HUES64 (cell line): ENCODE data around the gene ADGRE3. TPM values are rescaled to one million over a fixed set of nuclear protein-coding genes. Genes with fewer than 3 reads are reported as not detected.

Experiments used
- H3K27ac ChIP-seq: 2 replicates; pipeline ENCODE4 v1.7.0; 2013; ENCODE audit warnings: low read depth, low read length, inconsistent platforms
- H3K27me3 ChIP-seq: 2 replicates; pipeline ENCODE4 v1.6.1; 2013; ENCODE audit warnings: mild to moderate bottlenecking, low read length; ENCODE audit not compliant: insufficient read depth
- H3K36me3 ChIP-seq: 2 replicates; pipeline ENCODE4 v1.6.1; 2013; ENCODE audit warnings: mild to moderate bottlenecking, low read length; ENCODE audit not compliant: insufficient read depth
- H3K4me1 ChIP-seq: 2 replicates; pipeline ENCODE4 v1.6.1; 2013; ENCODE audit warnings: mild to moderate bottlenecking, low read length, moderate library complexity; ENCODE audit not compliant: insufficient read depth
- H3K4me3 ChIP-seq: 2 replicates; pipeline ENCODE4 v1.5.1; 2013; ENCODE audit warnings: mild to moderate bottlenecking, low read length, moderate library complexity
- H3K9ac ChIP-seq: 2 replicates; pipeline ENCODE4 v1.6.1; 2013; ENCODE audit warnings: mild to moderate bottlenecking, low read depth, low read length
- H3K9me3 ChIP-seq: 2 replicates; pipeline ENCODE4 v1.6.1; 2013; ENCODE audit warnings: low read depth, low read length; ENCODE audit not compliant: insufficient read depth
- WGBS: fragments of 150-250, 120-280 bp; methylation state at CpG from one replicate; pipeline ENCODE4 v1.1.7; 2013; ENCODE audit warnings: missing lambda C conversion rate; 5-methylcytosine and 5-hydroxymethylcytosine counted together
- polyA plus RNA-seq, 2 experiments: library from polyadenylated mRNA; stranded (reverse); fragments of 50-300 nt; gene quantifications; one replicate each; pipeline ENCODE4 v1.2.3, GENCODE V29; 2013

ADGRE3 gene, protein sequence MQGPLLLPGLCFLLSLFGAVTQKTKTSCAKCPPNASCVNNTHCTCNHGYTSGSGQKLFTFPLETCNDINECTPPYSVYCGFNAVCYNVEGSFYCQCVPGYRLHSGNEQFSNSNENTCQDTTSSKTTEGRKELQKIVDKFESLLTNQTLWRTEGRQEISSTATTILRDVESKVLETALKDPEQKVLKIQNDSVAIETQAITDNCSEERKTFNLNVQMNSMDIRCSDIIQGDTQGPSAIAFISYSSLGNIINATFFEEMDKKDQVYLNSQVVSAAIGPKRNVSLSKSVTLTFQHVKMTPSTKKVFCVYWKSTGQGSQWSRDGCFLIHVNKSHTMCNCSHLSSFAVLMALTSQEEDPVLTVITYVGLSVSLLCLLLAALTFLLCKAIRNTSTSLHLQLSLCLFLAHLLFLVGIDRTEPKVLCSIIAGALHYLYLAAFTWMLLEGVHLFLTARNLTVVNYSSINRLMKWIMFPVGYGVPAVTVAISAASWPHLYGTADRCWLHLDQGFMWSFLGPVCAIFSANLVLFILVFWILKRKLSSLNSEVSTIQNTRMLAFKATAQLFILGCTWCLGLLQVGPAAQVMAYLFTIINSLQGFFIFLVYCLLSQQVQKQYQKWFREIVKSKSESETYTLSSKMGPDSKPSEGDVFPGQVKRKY
- not detected for polyA plus RNA-seq (2013, experiment 1 of 2)
- not detected for polyA plus RNA-seq (2013, experiment 2 of 2)

DNA sequence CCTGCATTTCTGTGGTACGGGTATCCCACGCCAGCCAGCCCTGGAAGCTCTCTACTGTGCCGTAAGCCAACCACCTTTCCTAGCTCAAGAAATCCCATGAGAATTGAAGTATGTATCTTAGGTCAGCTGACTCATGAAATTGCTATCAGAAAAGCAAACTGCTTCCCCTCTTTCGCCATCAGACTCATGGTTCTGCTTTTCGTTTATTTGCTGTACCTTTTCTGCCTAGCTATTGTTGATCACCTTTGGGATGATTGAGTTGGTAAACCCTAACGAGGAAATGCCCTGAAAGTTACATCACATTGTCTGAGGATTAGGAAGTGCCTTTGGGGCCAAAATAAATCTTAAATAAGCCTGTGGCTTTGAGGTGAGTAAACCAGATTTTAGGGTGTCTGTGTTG is at the start of gene ADGRE3:
Gene ADGRE3 (minus strand): TSS at position 81 of the 400 bp plus-strand sequence. CDS start 74 bp downstream, at position 7.
- Histone ChIP-seq H3K4me3 (no peak within 1 kb of the TSS), H3K27ac (no peak within 1 kb of the TSS), H3K9ac (no peak within 1 kb of the TSS), H3K27me3 (no peaks in the 10 kb centered on the region), H3K4me1 (no peaks in the 10 kb centered on the region), H3K9me3 (peaks cover 55% of the 10 kb centered on the region), H3K36me3 (no peaks in the 10 kb centered on the region)
- WGBS: 83% methylated on average over 6 of the region's 6 CpGs

DNA sequence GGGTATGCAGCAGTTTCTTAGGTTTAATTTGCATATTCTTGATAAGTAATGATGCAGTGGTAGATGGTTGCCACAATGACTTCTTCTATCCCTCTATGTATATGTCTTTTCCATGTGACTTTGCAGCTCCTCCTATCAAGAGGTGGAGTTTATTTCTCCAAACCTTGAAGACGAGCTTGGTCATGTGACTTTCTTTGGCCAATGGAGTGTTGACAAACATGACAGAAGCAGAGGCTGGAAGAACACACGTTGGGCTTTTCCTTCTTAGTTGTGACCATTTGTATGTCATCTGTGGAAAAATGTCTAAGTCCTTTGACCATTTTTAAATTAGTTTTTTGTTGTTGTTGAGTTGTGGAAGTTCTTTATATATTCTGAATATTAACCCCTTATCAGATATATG is 47.5 kb upstream of the ADGRE3 start:
- Histone ChIP-seq H3K4me3 (no peak overlapping the region), H3K9me3 (peaks cover 87% of the 10 kb centered on the region), H3K36me3 (peaks cover 24% of the 10 kb centered on the region), H3K9ac (no peak overlapping the region), H3K27me3 (no peaks in the 10 kb centered on the region), H3K4me1 (no peaks in the 10 kb centered on the region), H3K27ac (no peak overlapping the region)
- WGBS: 70% methylated on average over 2 of the region's 2 CpGs

DNA sequence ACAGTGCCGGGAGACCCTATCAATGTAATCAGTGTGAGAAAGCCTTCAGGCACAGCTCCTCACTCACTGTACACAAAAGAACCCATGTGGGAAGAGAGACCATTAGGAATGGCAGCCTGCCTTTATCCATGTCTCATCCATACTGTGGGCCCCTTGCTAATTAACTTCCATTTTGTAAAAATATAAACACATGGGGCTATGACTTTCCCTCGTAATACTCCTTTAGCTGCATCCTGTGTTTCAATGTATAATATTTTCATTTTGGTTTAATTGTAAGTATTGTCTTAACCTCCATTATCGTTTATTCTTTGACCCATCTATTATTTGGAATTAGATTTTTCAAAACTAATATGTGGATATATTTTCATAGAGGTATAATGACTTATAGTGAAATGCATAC is 44.5 kb upstream of the ADGRE3 start:
- Histone ChIP-seq H3K9me3 (peaks cover 92% of the 10 kb centered on the region), H3K9ac (no peak overlapping the region), H3K4me1 (no peaks in the 10 kb centered on the region), H3K4me3 (no peak overlapping the region), H3K27ac (no peak overlapping the region), H3K36me3 (peaks cover 45% of the 10 kb centered on the region), H3K27me3 (no peaks in the 10 kb centered on the region)
- 94% methylated on average over 1 of the region's 3 CpGs for WGBS

DNA sequence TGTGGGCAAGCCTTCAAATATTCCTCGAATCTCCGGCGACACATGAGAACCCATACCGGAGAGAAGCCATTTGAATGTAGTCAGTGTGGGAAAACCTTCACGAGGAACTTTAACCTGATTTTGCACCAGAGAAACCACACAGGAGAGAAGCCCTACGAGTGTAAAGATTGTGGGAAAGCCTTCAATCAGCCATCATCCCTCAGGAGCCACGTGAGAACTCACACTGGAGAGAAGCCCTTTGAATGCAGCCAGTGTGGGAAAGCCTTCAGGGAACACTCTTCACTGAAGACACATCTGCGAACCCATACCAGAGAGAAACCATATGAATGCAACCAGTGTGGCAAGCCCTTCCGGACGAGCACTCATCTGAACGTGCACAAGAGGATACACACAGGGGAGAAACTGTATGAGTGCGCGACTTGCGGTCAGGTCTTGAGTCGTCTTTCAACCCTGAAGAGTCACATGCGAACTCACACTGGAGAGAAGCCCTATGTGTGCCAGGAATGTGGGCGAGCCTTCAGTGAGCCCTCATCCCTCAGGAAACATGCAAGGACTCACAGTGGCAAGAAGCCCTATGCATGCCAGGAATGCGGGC is 44.0 kb upstream of the ADGRE3 start:
- Histone ChIP-seq H3K9me3 (peaks cover 92% of the 10 kb centered on the region), H3K4me1 (no peaks in the 10 kb centered on the region)

DNA sequence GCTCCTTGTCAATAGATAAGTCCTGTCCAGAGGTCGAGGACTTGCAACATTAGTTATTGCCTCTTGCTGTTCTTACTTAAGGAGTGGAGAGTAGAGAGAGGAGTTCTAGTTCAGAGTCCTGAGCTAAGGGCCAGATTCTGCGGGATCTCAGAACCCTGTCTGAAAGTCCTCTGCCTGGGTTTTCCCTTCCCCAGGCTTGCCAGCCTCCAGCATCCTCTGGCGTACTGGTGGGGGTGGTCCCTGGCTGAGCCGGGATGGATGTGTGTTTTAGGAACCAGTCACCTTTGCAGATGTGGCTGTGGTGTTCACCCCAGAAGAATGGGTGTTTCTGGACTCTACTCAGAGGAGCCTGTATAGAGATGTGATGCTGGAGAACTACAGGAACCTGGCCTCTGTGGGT is 41.2 kb upstream of the ADGRE3 start:
- peaks cover 47% of the 10 kb centered on the region for H3K36me3 ChIP-seq
- H3K27me3 ChIP-seq: no peaks in the 10 kb centered on the region
- H3K9ac ChIP-seq: no peak overlapping the region
- no peak overlapping the region for H3K4me3 ChIP-seq
- H3K4me1 ChIP-seq: no peaks in the 10 kb centered on the region
- H3K27ac ChIP-seq: no peak overlapping the region
- peaks cover 78% of the 10 kb centered on the region for H3K9me3 ChIP-seq
- 93% methylated on average over 4 of the region's 4 CpGs for WGBS

More for the DNA sequence above, 44.0 kb upstream of the ADGRE3 start:
- H3K36me3 ChIP-seq: peaks cover 47% of the 10 kb centered on the region
- no peak overlapping the region for H3K9ac ChIP-seq
- no peaks in the 10 kb centered on the region for H3K27me3 ChIP-seq
- WGBS: 93% methylated on average over 18 of the region's 18 CpGs
- no peak overlapping the region for H3K27ac ChIP-seq
- 0 out of 2 replicates have a peak overlapping the region, but pooled peaks have one; percentile 16 for H3K4me3 ChIP-seq

DNA sequence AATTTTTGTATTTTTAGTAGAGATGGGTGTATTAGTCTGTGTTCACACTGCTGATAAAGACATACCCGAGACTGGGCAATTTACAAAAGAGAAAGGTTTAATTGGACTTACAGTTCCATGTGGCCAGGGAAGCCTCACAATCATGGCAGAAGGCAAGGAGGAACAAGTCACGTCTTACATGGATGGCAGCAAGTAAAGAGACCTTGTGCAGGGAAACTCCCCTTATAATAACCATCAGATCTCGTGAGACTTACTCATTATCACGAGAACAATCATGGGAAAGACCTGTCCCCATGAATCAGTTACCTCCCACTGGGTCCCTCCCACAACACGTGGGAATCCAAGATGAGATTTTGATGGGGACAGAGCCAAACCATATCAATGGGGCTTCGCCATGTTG is 29.8 kb upstream of the ADGRE3 start:
- WGBS: 89% methylated on average over 6 of the region's 6 CpGs

DNA sequence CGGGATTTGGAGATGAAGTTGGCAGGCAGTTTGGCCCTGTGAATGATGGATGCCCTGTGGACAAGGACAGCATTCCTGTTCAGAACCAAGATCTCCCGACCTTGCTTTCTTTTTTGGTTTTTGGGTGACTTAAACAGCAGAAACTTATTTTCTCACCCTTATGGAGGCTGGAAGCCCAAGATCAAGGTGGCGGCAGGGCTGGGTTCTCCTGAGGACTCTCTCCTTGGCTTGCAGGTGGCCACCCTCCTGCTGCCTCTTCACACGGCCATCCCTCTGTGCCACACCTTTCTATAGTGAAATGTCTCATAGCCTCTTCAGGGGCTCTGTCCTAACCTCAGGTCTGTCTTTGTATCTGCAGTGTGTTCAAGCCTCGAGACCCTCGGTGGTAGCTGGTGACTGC is 29.2 kb upstream of the ADGRE3 start:
- Histone ChIP-seq H3K9me3 (peaks cover 10% of the 10 kb centered on the region), H3K36me3 (peaks cover 76% of the 10 kb centered on the region)
- 92% methylated on average over 6 of the region's 6 CpGs for WGBS

More for the DNA sequence above, 29.8 kb upstream of the ADGRE3 start:
- no peaks in the 10 kb centered on the region for H3K4me1 ChIP-seq
- H3K27me3 ChIP-seq: no peaks in the 10 kb centered on the region
- peaks cover 10% of the 10 kb centered on the region for H3K9me3 ChIP-seq
- no peak overlapping the region for H3K4me3 ChIP-seq
- H3K36me3 ChIP-seq: peaks cover 77% of the 10 kb centered on the region
- no peak overlapping the region for H3K27ac ChIP-seq
- no peak overlapping the region for H3K9ac ChIP-seq

DNA sequence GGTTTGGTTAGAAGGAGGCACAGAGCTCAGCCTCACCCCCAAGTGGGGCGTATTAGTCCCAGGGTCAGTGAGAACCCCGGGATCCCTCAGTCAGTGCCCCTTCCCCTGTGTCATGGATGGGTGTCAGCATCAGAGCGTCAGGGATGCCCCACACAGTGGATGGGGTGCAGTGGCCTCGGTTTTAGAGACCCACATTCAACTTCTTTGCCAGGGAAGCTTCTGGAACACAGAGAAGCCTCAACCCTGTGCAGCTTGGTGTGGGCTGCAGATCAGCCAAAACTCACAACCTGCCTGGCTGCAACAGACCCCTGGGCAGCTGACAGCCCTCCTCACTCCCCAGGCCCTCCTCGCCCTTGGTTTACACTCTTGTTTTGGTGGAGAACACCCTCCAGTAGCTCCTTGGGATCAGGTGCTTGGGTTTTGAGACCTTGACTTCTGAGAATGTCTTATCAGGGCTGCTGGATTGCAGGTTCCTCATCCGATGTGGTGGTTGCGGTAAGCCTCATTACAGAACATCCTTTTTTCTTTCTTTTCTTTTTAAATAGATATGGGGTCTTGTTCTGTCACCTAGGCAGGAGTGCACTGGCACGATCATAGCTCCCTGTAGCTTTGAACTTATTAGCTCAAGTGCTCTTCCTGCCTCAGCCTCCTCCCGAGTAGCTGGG is 26.2 kb upstream of the ADGRE3 start:
- Histone ChIP-seq H3K9me3 (peaks cover 3% of the 10 kb centered on the region; the same call in 1 of the 2 replicates), H3K27ac (no peak overlapping the region), H3K27me3 (no peaks in the 10 kb centered on the region), H3K4me3 (no peak overlapping the region), H3K4me1 (no peaks in the 10 kb centered on the region), H3K36me3 (peaks cover 65% of the 10 kb centered on the region), H3K9ac (no peak overlapping the region)
- 91% methylated on average over 7 of the region's 9 CpGs for WGBS

More for the DNA sequence above, 29.2 kb upstream of the ADGRE3 start:
- H3K9ac ChIP-seq: no peak overlapping the region
- no peak overlapping the region for H3K27ac ChIP-seq
- H3K4me1 ChIP-seq: no peaks in the 10 kb centered on the region
- H3K27me3 ChIP-seq: no peaks in the 10 kb centered on the region
- no peak overlapping the region for H3K4me3 ChIP-seq

DNA sequence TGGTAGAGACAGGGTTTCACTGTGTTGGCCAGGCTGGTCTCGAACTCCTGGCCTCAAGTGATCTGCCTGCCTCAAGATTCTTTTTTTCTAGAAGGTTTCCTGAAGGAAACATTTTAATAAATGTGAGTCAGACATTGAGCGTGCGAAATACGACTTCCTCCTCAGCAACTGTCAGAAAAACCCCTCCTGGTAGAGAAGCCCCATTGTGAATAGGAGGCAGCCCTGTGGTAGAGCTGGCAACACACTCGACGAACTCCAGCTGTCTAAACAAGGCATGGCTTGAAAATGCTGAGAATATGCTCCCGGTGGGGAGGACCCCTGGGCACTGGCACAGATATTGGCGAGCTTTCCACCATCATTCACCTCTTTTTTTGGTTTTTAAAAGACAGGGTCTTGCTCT is 25.0 kb upstream of the ADGRE3 start:
- no peaks in the 10 kb centered on the region for H3K4me1 ChIP-seq
- no peak overlapping the region for H3K4me3 ChIP-seq
- H3K9me3 ChIP-seq: peaks cover 3% of the 10 kb centered on the region; the same call in 1 of the 2 replicates
- peaks cover 67% of the 10 kb centered on the region for H3K36me3 ChIP-seq
- no peak overlapping the region for H3K9ac ChIP-seq
- 96% methylated on average over 8 of the region's 8 CpGs for WGBS
- no peak overlapping the region for H3K27ac ChIP-seq
- H3K27me3 ChIP-seq: no peaks in the 10 kb centered on the region

DNA sequence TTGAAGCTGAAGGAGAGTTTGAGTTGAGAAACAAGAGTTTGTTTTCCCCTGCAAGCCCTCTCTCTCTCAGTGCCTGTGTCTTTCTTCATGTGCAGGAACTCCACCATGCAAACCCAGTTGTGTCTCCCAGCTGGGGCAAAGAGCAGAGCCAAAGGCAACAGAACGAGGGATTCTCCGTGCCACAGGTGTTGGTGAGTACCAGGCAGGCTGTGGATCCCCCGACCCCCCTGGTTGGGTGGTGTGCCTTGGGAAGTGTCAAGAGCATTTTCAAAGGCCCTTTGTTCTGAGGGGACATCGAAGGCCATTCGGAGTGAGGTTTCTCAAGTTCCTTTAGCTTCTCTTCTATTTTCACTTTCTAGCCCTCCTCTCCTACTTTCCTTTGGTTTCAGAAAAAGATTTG is 20.8 kb upstream of the ADGRE3 start:
- H3K27ac ChIP-seq: no peak overlapping the region
- WGBS: 89% methylated on average over 5 of the region's 5 CpGs
- H3K36me3 ChIP-seq: peaks cover 32% of the 10 kb centered on the region
- no peak overlapping the region for H3K4me3 ChIP-seq
- no peaks in the 10 kb centered on the region for H3K27me3 ChIP-seq
- no peak overlapping the region for H3K9ac ChIP-seq
- H3K9me3 ChIP-seq: no peaks in the 10 kb centered on the region
- no peaks in the 10 kb centered on the region for H3K4me1 ChIP-seq
